HG03196 (cell line): ENCODE data around the gene NEURL1B.
"Not testable (repeated sequence)": the region's sequence is repeated elsewhere in the genome, so short reads cannot be mapped to it uniquely, and the experiment has no call there.

Source experiments
- ATAC-seq: cut with Tn5 transposase; IDR thresholded peaks from one replicate; pipeline ENCODE4 v1.9.1; 2021; ENCODE audit not compliant: unreplicated experiment

Gene NEURL1B

GRCh38 chr5:172640822-172641358 lies at the start of gene NEURL1B:
Gene NEURL1B (plus strand): TSS chr5:172641263. CDS start chr5:172641407, 144 bp downstream.
- ATAC-seq, result no peak

- ATAC-seq, result no peak
These were observed 49.4 kb upstream of the NEURL1B start for GRCh38 chr5:172591636-172592035.

GRCh38 chr5:172592881-172593280 lies 48.2 kb upstream of the NEURL1B start:
- no peak for ATAC-seq

- ATAC-seq, result no peak
These were observed 47.8 kb upstream of the NEURL1B start for GRCh38 chr5:172593306-172593705.

- ATAC-seq, result no peak
These were observed 47.3 kb upstream of the NEURL1B start for GRCh38 chr5:172593721-172594235.

GRCh38 chr5:172594431-172594830 lies 46.6 kb upstream of the NEURL1B start:
- no peak for ATAC-seq

GRCh38 chr5:172594867-172595466 lies 46.1 kb upstream of the NEURL1B start:
- ATAC-seq, result no peak

GRCh38 chr5:172595596-172596455 lies 45.2 kb upstream of the NEURL1B start:
- ATAC-seq, result no peak

GRCh38 chr5:172596638-172597231 lies 44.3 kb upstream of the NEURL1B start:
- no peak for ATAC-seq

GRCh38 chr5:172597755-172598155 lies 43.3 kb upstream of the NEURL1B start:
- no peak for ATAC-seq

GRCh38 chr5:172598251-172599203 lies 42.5 kb upstream of the NEURL1B start:
- no peak for ATAC-seq

GRCh38 chr5:172599204-172599567 lies 41.9 kb upstream of the NEURL1B start:
- no peak for ATAC-seq

- no peak for ATAC-seq
These were observed 40.5 kb upstream of the NEURL1B start for GRCh38 chr5:172600571-172600970.

GRCh38 chr5:172601576-172601975 lies 39.5 kb upstream of the NEURL1B start:
- not testable (repeated sequence) for ATAC-seq

GRCh38 chr5:172602783-172603231 lies 38.3 kb upstream of the NEURL1B start:
- ATAC-seq, result no peak

- no peak for ATAC-seq
These were observed 37.7 kb upstream of the NEURL1B start for GRCh38 chr5:172603251-172603806.

- no peak for ATAC-seq
These were observed 35.6 kb upstream of the NEURL1B start for GRCh38 chr5:172605466-172605865.

- ATAC-seq, result no peak
These were observed 34.8 kb upstream of the NEURL1B start for GRCh38 chr5:172606156-172606785.

- ATAC-seq, result no peak
These were observed 33.8 kb upstream of the NEURL1B start for GRCh38 chr5:172607213-172607793.
